Keratinocyte (primary cell): ENCODE data around the gene TRIM69. TPM values are rescaled to one million over a fixed set of nuclear protein-coding genes. Genes with fewer than 3 reads are reported as not detected.

ENCODE experiments used
- DNase-seq: peaks from one replicate; pipeline ENCODE4 v3.0.0-alpha.2; 2011; ENCODE audit warnings: low read depth, missing footprints, low spot score
- FAIRE-seq: peaks from 2 replicates; lab custom pipeline; 2011; peaks lifted over from hg19 to GRCh38; lab: Jason Lieb, UNC
- H2AFZ ChIP-seq: 2 replicates; pipeline ENCODE4 v1.6.0; 2012; ENCODE audit warnings: low read length, control low read depth, inconsistent platforms; ENCODE audit not compliant: control insufficient read depth
- H3K27ac ChIP-seq: 2 replicates; pipeline ENCODE4 v1.5.1; 2011; ENCODE audit warnings: low read length; ENCODE audit not compliant: control insufficient read depth, insufficient read depth
- H3K27me3 ChIP-seq: 3 replicates; pipeline ENCODE4 v1.6.0; 2011; ENCODE audit warnings: low read length; ENCODE audit not compliant: control insufficient read depth, insufficient read depth; ENCODE audit errors: extremely low read depth
- H3K36me3 ChIP-seq, 2 experiments: 2 replicates in 1 of 2; 3 replicates in 1 of 2; pipeline ENCODE4 v1.5.1; 2011; ENCODE audit warnings: low read length in 2 of 2, mild to moderate bottlenecking in 1 of 2; ENCODE audit not compliant: control insufficient read depth in 2 of 2, insufficient read depth in 2 of 2; ENCODE audit errors: extremely low read depth in 1 of 2
- H3K4me1 ChIP-seq: 3 replicates; pipeline ENCODE4 v1.5.1; 2011; ENCODE audit warnings: low read length; ENCODE audit not compliant: control insufficient read depth, insufficient read depth; ENCODE audit errors: extremely low read depth
- H3K4me2 ChIP-seq: 3 replicates; pipeline ENCODE4 v1.6.0; 2011; ENCODE audit warnings: low read depth, low read length; ENCODE audit not compliant: control insufficient read depth, insufficient read depth; ENCODE audit errors: extremely low read depth
- H3K4me3 ChIP-seq, 3 experiments: fragments of 200-600 bp in 1 of 3; sonication (generic) in 1 of 3; 2 replicates in 2 of 3; 3 replicates in 1 of 3; pipeline ENCODE4 v1.5.1; 2011 to 2016; ENCODE audit warnings: low read length in 3 of 3, mild to moderate bottlenecking in 3 of 3, control low read depth in 2 of 3, inconsistent platforms in 1 of 3, low read depth in 1 of 3, mixed read lengths in 1 of 3, mixed run types in 1 of 3, moderate library complexity in 1 of 3; ENCODE audit not compliant: control insufficient read depth in 2 of 3, insufficient read depth in 2 of 3; ENCODE audit errors: extremely low read depth in 1 of 3
- H3K79me2 ChIP-seq: 2 replicates; pipeline ENCODE4 v1.6.0; 2012; ENCODE audit warnings: low read length; ENCODE audit not compliant: control insufficient read depth, insufficient read depth
- H3K9ac ChIP-seq: 3 replicates; pipeline ENCODE4 v1.6.0; 2011; ENCODE audit warnings: low read length; ENCODE audit not compliant: control insufficient read depth, insufficient read depth; ENCODE audit errors: extremely low read depth
- H3K9me1 ChIP-seq: 3 replicates; pipeline ENCODE4 v1.6.0; 2011; ENCODE audit warnings: low read length; ENCODE audit not compliant: control insufficient read depth, insufficient read depth; ENCODE audit errors: extremely low read depth
- H3K9me3 ChIP-seq: 2 replicates; pipeline ENCODE4 v1.5.1; 2012; ENCODE audit warnings: low read depth, low read length; ENCODE audit not compliant: control insufficient read depth
- H4K20me1 ChIP-seq: 3 replicates; pipeline ENCODE4 v1.6.0; 2011; ENCODE audit warnings: low read length; ENCODE audit not compliant: control insufficient read depth, insufficient read depth; ENCODE audit errors: extremely low read depth
- EZH2 ChIP-seq: IDR thresholded peaks from one replicate; pipeline ENCODE4 v1.6.1; 2012; ENCODE audit warnings: inconsistent platforms, mild to moderate bottlenecking, low read length, moderate library complexity
- dilution Hi-C: fragments of 300-500 bp; cut with MboI; formaldehyde crosslinking; loops from one replicate; pipeline ENCODE4 v1.7.0; 2020; ENCODE audit warnings: low sequenced_read_pairs; ENCODE audit not compliant: extremely low pct_ligation_motif_present
- polyA plus RNA-seq, 5 experiments: library from polyadenylated mRNA; depleted of rRNA in 3 of 5; stranded (reverse) in 3 of 5; stranded (forward) in 1 of 5; unstranded in 1 of 5; fragments of >200 nt; gene quantifications; 1 replicate in 1 of 5; 2 replicates in 3 of 5; 3 replicates in 1 of 5; pipeline versions ENCODE4 v1.2.1 to v1.2.3, GENCODE V29; 2011 to 2012; ENCODE audit warnings: missing spikeins in 2 of 5, low read depth in 1 of 5, low replicate concordance in 1 of 5
- TF ChIP-seq, protein P1 (sequence below), 3 experiments: IDR thresholded peaks in 1 of 3; conservative IDR thresholded peaks in 1 of 3; optimal IDR thresholded peaks in 1 of 3; 2 replicates in 2 of 3; 3 replicates in 1 of 3; pipeline versions ENCODE3 to v1.5.1; 2011; ENCODE audit warnings: low read length in 3 of 3, mild to moderate bottlenecking in 3 of 3, moderate library complexity in 2 of 3, control low read depth in 1 of 3, inconsistent platforms in 1 of 3; ENCODE audit not compliant: insufficient read depth in 2 of 3; ENCODE audit errors: extremely low read depth in 1 of 3

Gene TRIM69
- polyA plus RNA-seq, 1 donor (not counting 4 experiments of a cell fraction or from before 2014, with no cell fraction given) = 11.0 TPM

DNA sequence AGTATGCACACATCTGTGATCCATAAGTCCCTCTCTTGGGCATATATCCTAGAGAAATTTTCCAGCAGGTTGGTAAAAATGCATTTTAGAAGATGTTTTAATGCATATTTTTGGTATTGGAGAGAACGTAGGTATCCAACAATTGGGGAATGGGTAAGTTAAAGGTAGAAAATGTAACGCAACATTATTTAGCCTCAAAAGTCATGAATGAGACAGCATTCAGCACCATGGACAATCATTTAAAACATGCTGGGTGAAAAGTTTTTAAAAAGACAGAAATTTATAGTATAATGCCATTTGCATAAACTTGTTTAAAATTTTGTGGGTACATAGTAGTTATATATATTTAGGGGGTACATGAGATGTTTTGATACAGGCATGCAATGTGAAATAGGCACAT is 43.4 kb downstream of the TRIM69 start:
- dilution Hi-C loops = no loop called here
- H3K27ac ChIP-seq = no peak overlapping the region
- no peak overlapping the region for H3K4me2 ChIP-seq
- H3K9me3 ChIP-seq = no peaks in the 10 kb centered on the region
- H3K9me1 ChIP-seq = no peaks in the 10 kb centered on the region
- H3K27me3 ChIP-seq = no peaks in the 10 kb centered on the region
- DNase-seq (no peak), FAIRE-seq (no peak)
- H2AFZ ChIP-seq = no peak overlapping the region
- H3K79me2 ChIP-seq = no peaks in the 10 kb centered on the region
- no peak overlapping the region for H3K9ac ChIP-seq
- H3K4me3 ChIP-seq = no peak overlapping the region
- peaks cover 3% of the 10 kb centered on the region for H3K4me1 ChIP-seq
- TF ChIP-seq EZH2 = no peak
- TF ChIP-seq, protein P1, sequence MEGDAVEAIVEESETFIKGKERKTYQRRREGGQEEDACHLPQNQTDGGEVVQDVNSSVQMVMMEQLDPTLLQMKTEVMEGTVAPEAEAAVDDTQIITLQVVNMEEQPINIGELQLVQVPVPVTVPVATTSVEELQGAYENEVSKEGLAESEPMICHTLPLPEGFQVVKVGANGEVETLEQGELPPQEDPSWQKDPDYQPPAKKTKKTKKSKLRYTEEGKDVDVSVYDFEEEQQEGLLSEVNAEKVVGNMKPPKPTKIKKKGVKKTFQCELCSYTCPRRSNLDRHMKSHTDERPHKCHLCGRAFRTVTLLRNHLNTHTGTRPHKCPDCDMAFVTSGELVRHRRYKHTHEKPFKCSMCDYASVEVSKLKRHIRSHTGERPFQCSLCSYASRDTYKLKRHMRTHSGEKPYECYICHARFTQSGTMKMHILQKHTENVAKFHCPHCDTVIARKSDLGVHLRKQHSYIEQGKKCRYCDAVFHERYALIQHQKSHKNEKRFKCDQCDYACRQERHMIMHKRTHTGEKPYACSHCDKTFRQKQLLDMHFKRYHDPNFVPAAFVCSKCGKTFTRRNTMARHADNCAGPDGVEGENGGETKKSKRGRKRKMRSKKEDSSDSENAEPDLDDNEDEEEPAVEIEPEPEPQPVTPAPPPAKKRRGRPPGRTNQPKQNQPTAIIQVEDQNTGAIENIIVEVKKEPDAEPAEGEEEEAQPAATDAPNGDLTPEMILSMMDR (optimal IDR thresholded peaks at IDR 0.05 in 1 of 3, IDR thresholded peaks at IDR 0.05 in 1 of 3, conservative IDR thresholded peaks at IDR 0.05 in 1 of 3; ENCODE audit: extremely low read depth in 1 of 3, insufficient read depth in 2 of 3, low read length in 3 of 3) = no peak
- no peaks in the 10 kb centered on the region for H4K20me1 ChIP-seq
- no peaks in the 10 kb centered on the region for H3K36me3 ChIP-seq

DNA sequence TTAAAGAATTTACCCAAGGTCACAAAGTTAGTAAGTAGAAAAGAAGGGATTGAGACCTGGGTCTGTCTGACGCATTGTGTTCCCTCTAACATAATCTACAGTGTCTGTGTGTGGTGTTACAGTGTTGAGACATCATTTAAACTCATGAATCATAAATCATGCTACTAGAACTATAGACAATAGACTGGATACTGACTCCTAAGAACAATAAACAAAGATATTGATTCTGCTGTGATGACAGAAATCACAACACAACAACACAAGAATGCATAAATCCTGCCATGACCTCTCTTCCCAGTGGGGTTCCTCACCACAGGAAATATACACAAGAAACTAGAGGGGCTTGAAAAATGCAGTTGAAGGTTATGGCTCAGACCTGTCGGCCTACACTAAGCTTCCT is 44.3 kb downstream of the TRIM69 start:
- DNase-seq (no peak), FAIRE-seq (no peak)
- Histone ChIP-seq H3K4me1 (peaks cover 3% of the 10 kb centered on the region), H3K36me3 (no peaks in the 10 kb centered on the region), H3K4me3 (no peak overlapping the region), H3K27me3 (no peaks in the 10 kb centered on the region), H2AFZ (no peak overlapping the region), H3K27ac (no peak overlapping the region), H3K9me1 (no peaks in the 10 kb centered on the region), H3K9me3 (no peaks in the 10 kb centered on the region), H4K20me1 (no peaks in the 10 kb centered on the region), H3K4me2 (no peak overlapping the region), H3K79me2 (no peaks in the 10 kb centered on the region), H3K9ac (no peak overlapping the region)
- no peak for TF ChIP-seq EZH2
- TF ChIP-seq, protein P1 (optimal IDR thresholded peaks at IDR 0.05 in 1 of 3, IDR thresholded peaks at IDR 0.05 in 1 of 3, conservative IDR thresholded peaks at IDR 0.05 in 1 of 3; ENCODE audit: extremely low read depth in 1 of 3, insufficient read depth in 2 of 3, low read length in 3 of 3) = no peak
- dilution Hi-C loops = no loop called here
